Measurements from ENCODE around the gene NOL11. TPM values are rescaled to one million over a fixed set of nuclear protein-coding genes. Genes with fewer than 3 reads are reported as not detected.

Gene NOL11
- total and polyA plus RNA-seq, 2 of the 4 experiments (the other 2 are of a cell fraction): 26.2 to 58.3 TPM

DNA sequence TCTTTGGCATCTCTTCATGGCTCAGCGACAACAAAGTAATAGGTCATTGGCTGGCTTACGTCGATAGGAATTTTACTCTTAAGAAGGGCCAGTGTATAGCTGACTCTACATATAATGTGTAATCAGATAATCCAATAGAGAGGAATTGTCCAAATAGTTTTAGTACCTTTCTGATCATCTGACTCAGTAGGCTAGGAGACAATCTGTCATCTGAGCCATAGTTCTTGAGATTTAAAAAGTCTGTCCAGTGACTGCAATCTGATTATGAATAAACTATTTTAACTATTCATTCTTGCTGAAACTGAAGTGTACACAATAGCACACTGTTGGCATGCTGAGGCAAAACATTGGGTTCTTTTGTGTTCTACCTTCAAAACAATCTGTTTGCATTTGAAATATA lies 21.4 kb upstream of the NOL11 start:
- Histone ChIP-seq H4K20me1 (ENCODE audit: insufficient read depth, low read length) (no peaks in the 10 kb centered on the region), H2AFZ (replicated peaks; ENCODE audit: low read length, poor library complexity) (no peak overlapping the region), H2AK5ac (ENCODE audit: low read depth, low read length) (no peak overlapping the region), H4K8ac (ENCODE audit: low read depth in 2 of 2, low read length in 2 of 2) (no peak overlapping the region), H3K23ac (ENCODE audit: low read depth, low read length) (no peak overlapping the region), H4K91ac (ENCODE audit: insufficient read depth, low read depth, low read length) (no peak overlapping the region), H3K4ac (ENCODE audit: low read depth, low read length) (no peak overlapping the region), H3K14ac (replicated peaks; ENCODE audit: low read depth, low read length) (no peak overlapping the region), H3K27me3 (ENCODE audit: control insufficient read depth, insufficient read depth, low read length) (no peaks in the 10 kb centered on the region), H3K56ac (ENCODE audit: extremely low read depth, insufficient read depth, low read length) (no peak overlapping the region), H3K36me3 (ENCODE audit: control insufficient read depth, insufficient read depth, low read length) (no peaks in the 10 kb centered on the region), H3K27ac (ENCODE audit: insufficient read depth, low read length) (no peak overlapping the region), H3K9me1 (ENCODE audit: insufficient read depth, low read length) (no peaks in the 10 kb centered on the region), H2BK15ac (ENCODE audit: low read depth, low read length) (no peak overlapping the region), H2BK120ac (ENCODE audit: low read depth, low read length) (no peak overlapping the region), H2BK20ac (ENCODE audit: low read depth, low read length) (no peak overlapping the region), H2BK5ac (ENCODE audit: low read depth, low read length, poor library complexity, severe bottlenecking) (no peak overlapping the region), H3K4me3 (ENCODE audit: insufficient read depth, low read depth, low read length) (no peak overlapping the region), H3K9me3 (ENCODE audit: control insufficient read depth, insufficient read depth, low read length) (no peaks in the 10 kb centered on the region), H3K18ac (ENCODE audit: low read depth, low read length) (no peak overlapping the region), H2AK9ac (replicated peaks; ENCODE audit: low read depth, low read length, poor library complexity) (no peak overlapping the region), H4K5ac (ENCODE audit: low read depth, low read length) (no peak overlapping the region), H3K79me1 (ENCODE audit: low read depth in 1 of 2, low read length in 2 of 2) (no peaks in the 10 kb centered on the region), H3K4me1 (ENCODE audit: control insufficient read depth, insufficient read depth, low read length) (no peaks in the 10 kb centered on the region; the same call in none of the 2 replicates), H3K9ac (ENCODE audit: low read depth, low read length) (no peak overlapping the region), H3K4me2 (ENCODE audit: low read depth, low read length) (no peak overlapping the region)
- intact Hi-C loops (cut with micrococcal nuclease) (no loop called here), in situ Hi-C loops (cut with MboI; ENCODE audit: low sequenced_read_pairs) (no loop called here), dilution Hi-C loops (cut with HindIII; ENCODE audit: low sequenced_read_pairs, unreplicated experiment) (no loop called here)
- ChIA-PET POLR2A (ENCODE audit: unreplicated experiment) (no interaction called here), CTCF (interaction anchor here (0.6 kb wide), 1 partner anchor 8 kb away, joined by 5 read pairs; no protein-coding TSS in a partner anchor)
- no CpG with 5 or more reads among the region's 3 CpGs for WGBS, 2 experiments (ENCODE audit: extremely low coverage in 2 of 2, insufficient read length in 1 of 2)
- BruUV-seq (replicated peaks): no TSS peak
- DNase-seq (peak; percentile 5), ATAC-seq (ENCODE audit: low read depth) (peak; percentile 37)
- TF ChIP-seq NFE2L2 (IDR thresholded peaks at IDR 0.05; ENCODE audit: low read depth, low read length) (no peak), MAFK (IDR thresholded peaks at IDR 0.05; ENCODE audit: low read depth, low read length) (no peak)
- TF ChIP-seq, protein P1, sequence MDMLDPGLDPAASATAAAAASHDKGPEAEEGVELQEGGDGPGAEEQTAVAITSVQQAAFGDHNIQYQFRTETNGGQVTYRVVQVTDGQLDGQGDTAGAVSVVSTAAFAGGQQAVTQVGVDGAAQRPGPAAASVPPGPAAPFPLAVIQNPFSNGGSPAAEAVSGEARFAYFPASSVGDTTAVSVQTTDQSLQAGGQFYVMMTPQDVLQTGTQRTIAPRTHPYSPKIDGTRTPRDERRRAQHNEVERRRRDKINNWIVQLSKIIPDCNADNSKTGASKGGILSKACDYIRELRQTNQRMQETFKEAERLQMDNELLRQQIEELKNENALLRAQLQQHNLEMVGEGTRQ (IDR thresholded peaks at IDR 0.05; ENCODE audit: low read depth, low read length): no peak
